CD4-positive, alpha-beta T cell treated with Interleukin-1 beta for 1 hour (primary cell): ENCODE data around the gene BASP1.
A peak's percentile ranks its signal among the peaks of the same experiment; 100 is the strongest.

ENCODE experiments used
- DNase-seq, 2 donors: peaks; one replicate each; pipeline ENCODE4 v3.0.0-alpha.2; 2020 to 2022

The BASP1 gene, protein sequence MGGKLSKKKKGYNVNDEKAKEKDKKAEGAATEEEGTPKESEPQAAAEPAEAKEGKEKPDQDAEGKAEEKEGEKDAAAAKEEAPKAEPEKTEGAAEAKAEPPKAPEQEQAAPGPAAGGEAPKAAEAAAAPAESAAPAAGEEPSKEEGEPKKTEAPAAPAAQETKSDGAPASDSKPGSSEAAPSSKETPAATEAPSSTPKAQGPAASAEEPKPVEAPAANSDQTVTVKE

DNA sequence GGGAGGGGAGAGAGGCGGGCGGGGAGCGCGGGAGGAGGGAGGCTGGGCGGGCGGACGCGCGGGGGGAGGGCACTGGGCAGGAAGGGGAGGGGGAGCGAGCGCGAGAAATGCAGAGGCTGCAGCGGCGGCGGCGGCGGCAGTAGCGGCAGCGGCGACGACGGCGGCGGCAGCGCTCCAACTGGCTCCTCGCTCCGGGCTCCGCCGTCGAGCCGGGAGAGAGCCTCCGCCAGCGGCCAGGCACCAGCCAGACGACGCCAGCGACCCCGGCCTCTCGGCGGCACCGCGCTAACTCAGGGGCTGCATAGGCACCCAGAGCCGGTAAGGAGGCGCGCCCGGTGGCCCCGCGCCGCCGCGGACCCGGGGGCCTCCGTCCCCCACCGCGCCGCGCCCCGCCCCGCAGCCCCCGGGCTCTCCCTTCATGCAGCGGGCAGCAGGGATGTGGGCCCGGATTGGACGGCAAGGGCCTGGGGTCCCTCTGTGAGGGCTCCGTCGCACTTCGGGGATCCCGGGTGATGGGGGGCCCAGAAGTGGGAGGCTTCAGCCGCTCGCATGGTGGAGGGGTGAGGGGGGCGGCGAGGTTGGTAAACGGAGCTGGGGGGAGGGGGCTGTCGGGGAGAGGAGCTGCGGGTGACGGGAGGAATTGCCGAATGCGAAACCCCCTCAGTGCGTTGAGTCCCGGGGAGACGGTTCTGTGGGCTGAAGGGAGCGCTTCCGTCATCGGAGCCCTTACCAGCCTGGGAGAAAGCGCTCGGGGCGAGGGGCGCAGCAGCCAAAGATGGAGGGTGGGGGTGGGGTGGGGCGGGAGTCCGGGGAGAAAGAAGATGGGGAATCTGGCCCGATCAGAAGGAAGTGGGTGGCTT lies at the start of gene BASP1:
Gene BASP1 (plus strand): TSS at position 139 of the 860 bp plus-strand sequence. CDS start 57,586 bp downstream, outside the sequence.
- peak; percentile 10 to 76 for DNase-seq

GRCh38 chr5:17169507-17169906 lies 47.9 kb upstream of the BASP1 start:
- no peak for DNase-seq

DNA sequence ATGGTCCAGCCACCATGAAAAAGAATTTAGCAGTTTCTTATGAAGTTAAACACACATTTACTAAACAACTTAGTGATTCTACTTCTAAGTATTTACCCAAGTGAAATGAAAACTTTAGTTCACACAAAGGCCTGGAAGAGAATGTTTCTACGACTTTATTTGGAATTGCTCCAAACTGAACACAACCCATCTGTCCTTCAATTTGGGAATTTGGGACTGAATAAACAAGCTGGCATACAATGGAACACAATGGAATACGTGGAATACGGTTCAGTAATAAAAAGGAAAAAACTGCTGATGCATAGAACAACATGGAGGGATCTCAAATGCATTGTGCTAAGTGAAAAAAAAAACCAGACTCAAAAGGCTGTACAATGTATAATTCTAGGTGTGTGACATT lies 44.6 kb upstream of the BASP1 start:
- DNase-seq = no peak

- DNase-seq = no peak
Measured at GRCh38 chr5:17174965-17175364, 42.5 kb upstream of the BASP1 start.

GRCh38 chr5:17177501-17178372 lies 39.7 kb upstream of the BASP1 start:
- no peak for DNase-seq

- DNase-seq = no peak
Measured at GRCh38 chr5:17178373-17178675, 39.1 kb upstream of the BASP1 start.

DNA sequence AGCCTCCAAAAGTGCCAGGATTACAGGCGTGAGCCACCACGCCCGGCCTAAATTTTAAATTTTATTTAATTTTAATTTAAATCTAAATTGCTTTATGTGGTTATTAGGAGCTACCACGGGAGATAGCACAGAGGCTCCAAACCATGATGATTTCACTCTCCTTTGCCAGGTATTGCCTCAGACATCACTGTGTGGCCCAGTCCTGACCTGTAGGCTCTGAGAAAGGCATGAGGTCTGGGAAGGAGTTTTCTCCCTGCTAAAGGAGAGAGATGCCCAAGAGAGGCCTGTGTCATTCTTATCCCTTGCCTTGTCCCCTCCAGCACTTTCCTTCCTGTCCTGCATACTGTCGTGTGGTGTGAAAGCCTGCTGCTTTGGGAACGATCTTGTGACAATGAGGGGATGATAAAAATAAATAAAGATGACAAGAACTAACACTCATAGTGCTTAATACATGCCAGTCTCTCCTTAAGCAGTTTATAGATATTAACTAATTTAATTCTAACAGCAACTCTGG lies 37.0 kb upstream of the BASP1 start:
- DNase-seq = no peak

GRCh38 chr5:17180864-17181723 lies 36.3 kb upstream of the BASP1 start:
- DNase-seq = no peak

DNA sequence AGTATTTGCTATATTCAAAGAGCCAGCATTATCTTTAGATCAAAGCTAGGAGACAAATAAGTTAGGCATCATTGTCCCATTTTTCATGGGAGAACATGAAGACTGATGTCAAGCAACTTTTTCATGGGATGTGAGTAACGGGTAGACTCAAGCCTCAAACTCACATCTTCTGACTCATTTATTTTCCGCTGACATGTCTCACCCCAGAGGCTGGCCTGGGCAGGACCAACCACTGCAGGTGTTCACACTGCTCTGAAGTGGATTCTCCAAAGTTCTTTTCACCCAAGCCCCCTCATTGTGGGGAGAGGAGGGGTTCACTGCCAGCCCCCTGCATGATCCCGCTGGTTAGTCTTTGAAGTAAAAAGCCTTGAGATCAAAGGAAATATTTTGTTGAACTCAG lies 34.9 kb upstream of the BASP1 start:
- no peak for DNase-seq

- DNase-seq = no peak
Measured at GRCh38 chr5:17182981-17183380, 34.5 kb upstream of the BASP1 start.

GRCh38 chr5:17183831-17184230 lies 33.6 kb upstream of the BASP1 start:
- DNase-seq = no peak

DNA sequence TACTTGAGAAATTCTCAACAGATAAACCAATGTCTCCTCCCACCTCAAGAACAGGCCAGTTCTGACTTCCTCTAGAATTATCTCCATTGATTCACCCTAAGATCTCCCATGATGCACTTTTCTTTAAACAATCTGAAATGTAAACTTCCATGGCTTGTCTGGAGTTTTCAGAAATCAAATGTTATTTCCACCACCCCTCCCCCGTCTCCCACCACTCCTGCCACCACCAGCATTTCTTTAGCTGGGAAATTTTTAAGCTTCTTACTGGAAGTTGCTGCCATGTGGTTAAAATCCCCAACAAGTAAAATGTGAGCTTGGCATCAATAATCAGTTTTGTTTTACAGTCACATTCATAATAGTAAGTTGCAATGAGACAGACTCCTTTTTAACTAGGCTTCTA lies 32.8 kb upstream of the BASP1 start:
- no peak for DNase-seq

GRCh38 chr5:17185349-17185748 lies 32.1 kb upstream of the BASP1 start:
- DNase-seq = no peak

DNA sequence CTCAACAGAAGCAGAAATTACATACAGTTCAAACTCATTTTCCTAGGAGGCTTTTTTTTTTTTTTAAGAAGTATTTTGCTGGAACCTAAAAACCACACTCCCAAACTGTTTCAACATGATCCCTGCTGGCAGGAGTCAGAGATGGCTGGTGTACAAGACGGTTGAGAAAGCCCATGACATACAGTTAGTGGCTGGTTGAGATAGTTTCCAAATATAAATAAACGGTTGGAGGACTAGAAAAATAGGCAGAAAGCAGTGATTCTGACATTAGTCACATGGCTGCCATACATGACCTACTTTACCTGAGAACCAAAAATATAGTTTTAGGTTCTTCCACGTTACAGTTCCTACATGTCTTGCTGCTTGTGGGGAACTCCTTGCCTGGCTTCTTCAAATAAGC lies 31.7 kb upstream of the BASP1 start:
- DNase-seq = no peak

DNA sequence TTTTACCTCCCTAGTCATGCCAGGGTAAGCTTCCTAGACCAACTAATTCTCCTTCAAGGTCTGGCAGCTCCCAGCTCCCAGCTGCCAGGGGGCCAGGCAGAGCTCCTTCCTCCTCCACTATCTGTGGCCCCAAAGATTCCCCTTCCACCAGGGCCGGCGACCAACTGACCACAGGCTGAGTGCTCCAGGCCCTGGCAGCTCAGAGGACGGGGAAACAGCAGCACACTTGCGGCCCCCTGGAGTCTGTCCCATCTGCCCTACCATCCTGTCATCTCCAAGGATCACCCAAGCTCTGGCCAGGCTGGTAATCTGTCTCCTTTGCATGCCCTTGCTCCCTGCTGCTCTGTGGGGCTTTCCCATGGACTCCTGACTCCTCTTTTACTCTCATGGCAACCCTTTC lies 31.2 kb upstream of the BASP1 start:
- no peak for DNase-seq

DNA sequence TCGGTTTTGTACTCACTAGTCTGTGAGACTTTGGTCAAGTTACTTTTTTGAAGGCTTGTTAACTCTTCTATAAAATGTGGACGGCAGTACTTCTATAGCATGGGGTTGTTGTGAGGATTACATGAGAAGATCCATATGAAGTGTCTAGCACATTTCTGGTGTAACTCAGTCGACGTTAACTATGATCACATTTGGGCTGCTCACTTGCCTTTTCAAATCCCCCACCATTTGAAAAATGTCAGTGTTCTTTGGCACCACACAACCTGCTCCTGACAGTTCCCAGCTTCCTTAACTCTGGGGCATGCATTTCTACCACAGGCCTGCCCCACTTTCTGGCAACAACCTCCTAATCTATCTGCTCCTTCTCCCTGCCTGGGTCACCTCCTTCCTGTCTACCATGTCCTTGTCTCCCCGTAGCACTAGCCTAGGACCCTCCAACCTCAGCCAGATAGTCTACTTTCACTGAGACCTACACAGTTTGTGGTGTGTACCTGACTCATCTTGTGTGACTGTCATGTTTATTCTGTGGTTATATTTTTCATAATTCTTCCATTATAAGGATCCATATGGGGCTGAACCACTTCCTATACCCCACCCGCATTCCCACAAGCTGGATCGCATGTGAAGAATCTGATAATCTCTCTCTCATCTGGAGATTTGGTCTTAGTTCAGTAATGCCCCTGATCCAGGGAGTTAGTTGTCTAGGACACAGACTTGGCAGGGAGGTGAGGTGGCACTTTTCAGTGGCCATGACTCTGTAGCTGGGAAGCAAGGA lies 30.2 kb upstream of the BASP1 start:
- DNase-seq = no peak

GRCh38 chr5:17187786-17188170 lies 29.7 kb upstream of the BASP1 start:
- DNase-seq = no peak

DNA sequence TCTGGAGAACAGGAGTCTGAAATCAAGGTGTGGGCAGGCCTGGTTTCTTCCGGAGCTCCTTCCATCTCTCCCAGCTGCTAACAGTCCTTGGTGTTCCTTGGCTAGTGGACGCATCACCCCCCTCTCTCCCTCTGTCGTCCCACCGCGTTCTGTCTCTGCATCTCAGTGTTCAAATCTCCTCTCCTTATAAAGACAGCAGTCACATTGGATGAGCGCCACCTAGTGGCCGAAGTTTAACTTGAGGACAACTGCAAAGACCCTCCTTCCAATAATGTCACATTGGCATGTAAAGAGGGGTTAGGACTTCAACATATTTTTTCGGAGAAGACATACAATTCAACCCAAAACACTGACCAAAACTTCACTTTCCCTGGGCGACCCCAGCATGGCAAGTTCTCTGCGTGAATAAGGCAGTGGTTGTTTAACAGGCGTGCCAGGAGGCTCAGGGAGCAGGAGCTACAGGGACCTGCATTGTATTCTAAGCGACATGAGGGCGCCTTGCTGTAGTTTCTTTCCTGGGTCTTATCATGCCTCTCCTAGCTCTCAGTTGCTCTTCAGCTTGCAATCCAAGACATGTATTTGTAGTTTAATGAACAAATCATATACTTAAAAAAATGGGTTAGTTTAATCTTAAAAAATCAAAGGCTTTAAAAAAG lies 27.9 kb upstream of the BASP1 start:
- DNase-seq = peak; percentile 29 to 36

DNA sequence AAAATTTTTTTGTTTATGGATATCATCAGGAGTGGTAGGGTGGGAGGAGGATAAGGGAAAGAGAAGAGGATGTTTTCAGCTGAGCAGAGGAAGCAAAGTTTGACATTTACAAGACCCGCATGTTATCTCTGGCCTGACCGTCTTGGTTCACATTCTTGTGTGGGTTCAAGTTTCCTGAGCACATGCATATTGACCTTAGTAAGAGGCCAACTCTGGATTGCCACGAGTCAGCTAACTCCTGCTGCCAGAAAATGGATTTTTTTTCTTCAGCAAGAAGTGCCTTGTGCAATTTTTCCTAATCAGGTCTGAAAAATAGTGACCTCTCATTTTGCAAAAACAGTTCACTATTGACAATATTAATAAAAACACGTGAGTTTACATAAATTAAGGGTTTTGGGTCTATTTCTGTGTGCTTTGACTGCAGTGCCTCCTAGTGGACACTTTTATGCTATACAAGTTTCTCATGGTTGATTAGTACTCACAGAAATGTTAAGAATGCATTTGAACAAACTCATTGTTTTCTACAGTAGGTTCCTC lies 27.1 kb upstream of the BASP1 start:
- peak in 1 of 2 donors; percentile 11 for DNase-seq

DNA sequence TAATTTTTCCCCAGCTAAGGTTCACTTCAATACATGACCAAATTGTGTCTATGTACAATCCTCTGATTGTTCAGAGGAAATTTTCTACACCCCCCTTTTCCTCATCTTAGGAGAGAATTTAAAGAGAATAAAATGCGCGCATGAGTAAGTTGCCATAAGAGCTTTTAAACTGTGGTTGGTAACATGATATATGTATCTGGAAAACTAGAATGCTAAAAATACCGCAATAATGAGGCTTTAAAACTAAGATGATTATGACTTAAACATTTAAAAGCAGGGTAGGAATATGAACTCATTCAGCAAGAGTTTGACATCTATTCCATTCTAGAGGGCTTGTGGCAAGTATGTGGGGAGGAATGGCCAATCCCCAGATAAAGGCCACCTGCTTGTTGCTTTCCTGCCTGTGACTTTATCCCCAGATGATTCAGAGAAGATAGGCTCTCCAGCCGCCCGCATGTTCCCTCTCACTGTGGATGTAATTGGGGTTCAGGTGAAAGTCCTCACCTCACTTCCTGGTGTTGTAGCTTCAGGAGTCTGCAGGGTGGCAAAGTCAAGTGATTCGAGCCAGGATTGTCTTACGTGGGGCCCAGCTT lies 26.5 kb upstream of the BASP1 start:
- no peak for DNase-seq
